Endothelial cell of umbilical vein (primary cell): ENCODE measurements around the gene TSN. TPM values are rescaled to one million over a fixed set of nuclear protein-coding genes. Genes with fewer than 3 reads are reported as not detected.
"Not testable (repeated sequence)": the region's sequence is repeated elsewhere in the genome, so short reads cannot be mapped to it uniquely, and the experiment has no call there.

Experiments used
- BruUV-seq: library from RNA; stranded (reverse); fragments of 400-500 nt; replicated peaks from 2 replicates; lab custom pipeline; 2021; lab: Mats Ljungman, UMichigan
- CTCF ChIA-PET: fragments of 300-600, 350-600 bp; sonication (Branson Sonifier 250); formaldehyde crosslinking; loops from one replicate; lab custom pipeline; 2021; ENCODE audit warnings: antibody characterized with exemption, inconsistent platforms; lab: Charles Lee
- POLR2A ChIA-PET: fragments of 300-600, 350-600 bp; sonication (Branson Sonifier 250); formaldehyde crosslinking; loops from one replicate; lab custom pipeline; 2021; ENCODE audit warnings: antibody characterized with exemption, inconsistent platforms; lab: Charles Lee
- DNase-seq: peaks from one replicate; pipeline ENCODE4 v3.0.0-alpha.2; 2011; ENCODE audit warnings: low read depth, low spot score
- FAIRE-seq: peaks from 2 replicates; lab custom pipeline; 2011; peaks lifted over from hg19 to GRCh38; lab: Jason Lieb, UNC
- H2AFZ ChIP-seq: 2 replicates; pipeline ENCODE4 v1.6.0; 2012; ENCODE audit warnings: low read depth, low read length, control low read depth, inconsistent platforms
- H3K27ac ChIP-seq: 2 replicates; pipeline ENCODE4 v1.5.1; 2011; ENCODE audit warnings: low read depth, mild to moderate bottlenecking, control low read depth, low read length, moderate library complexity; ENCODE audit not compliant: insufficient read depth
- H3K27me3 ChIP-seq, 2 experiments: 2 replicates each; pipeline versions ENCODE4 v1.6.0 to v1.6.1; 2011; ENCODE audit warnings: low read length in 2 of 2, mixed read lengths in 1 of 2; ENCODE audit not compliant: control insufficient read depth in 2 of 2, insufficient read depth in 2 of 2
- H3K36me3 ChIP-seq, 2 experiments: 2 replicates in 1 of 2; 3 replicates in 1 of 2; pipeline ENCODE4 v1.5.1; 2011; ENCODE audit warnings: low read length in 2 of 2, mild to moderate bottlenecking in 1 of 2, moderate library complexity in 1 of 2; ENCODE audit not compliant: control insufficient read depth in 2 of 2, insufficient read depth in 2 of 2; ENCODE audit errors: extremely low read depth in 1 of 2
- H3K4me1 ChIP-seq: 3 replicates; pipeline ENCODE4 v1.5.1; 2011; ENCODE audit warnings: mild to moderate bottlenecking, low read length; ENCODE audit not compliant: control insufficient read depth, insufficient read depth; ENCODE audit errors: extremely low read depth
- H3K4me2 ChIP-seq: 2 replicates; pipeline ENCODE4 v1.6.1; 2011; ENCODE audit warnings: low read length, control low read depth, mixed read lengths; ENCODE audit not compliant: insufficient read depth
- H3K4me3 ChIP-seq, 3 experiments: fragments of 200-600 bp in 1 of 3; sonication (generic), shearing (Covaris generic) in 1 of 3; replicated peaks in 1 of 3; 2 replicates each; pipeline ENCODE4 v1.5.1; 2011 to 2016; ENCODE audit warnings: control low read depth in 3 of 3, low read length in 3 of 3, mild to moderate bottlenecking in 2 of 3, inconsistent platforms in 1 of 3, low read depth in 1 of 3, moderate library complexity in 1 of 3; ENCODE audit not compliant: insufficient read depth in 1 of 3
- H3K79me2 ChIP-seq: 2 replicates; pipeline ENCODE4 v1.6.0; 2012; ENCODE audit warnings: low read length, inconsistent platforms; ENCODE audit not compliant: control insufficient read depth, insufficient read depth
- H3K9ac ChIP-seq: replicated peaks from 2 replicates; pipeline ENCODE3; 2011; ENCODE audit warnings: low read length, control low read depth; ENCODE audit not compliant: insufficient read depth; ENCODE audit errors: extremely low read depth
- H3K9me1 ChIP-seq: replicated peaks from 3 replicates; pipeline ENCODE4 v1.6.0; 2011; ENCODE audit warnings: mild to moderate bottlenecking, low read length; ENCODE audit not compliant: control insufficient read depth, insufficient read depth; ENCODE audit errors: extremely low read depth
- H3K9me3 ChIP-seq: replicated peaks from 2 replicates; pipeline ENCODE4 v1.5.1; 2012; ENCODE audit warnings: low read length, inconsistent platforms; ENCODE audit not compliant: control insufficient read depth, insufficient read depth
- H4K20me1 ChIP-seq: replicated peaks from 2 replicates; pipeline ENCODE3; 2011; ENCODE audit warnings: mild to moderate bottlenecking, low read length; ENCODE audit not compliant: control insufficient read depth, insufficient read depth; ENCODE audit errors: extremely low read depth
- EZH2 ChIP-seq: IDR thresholded peaks from 2 replicates; pipeline ENCODE4 v1.6.1; 2012; ENCODE audit warnings: borderline replicate concordance, low read depth, mild to moderate bottlenecking, moderate library complexity, low read length, inconsistent platforms; ENCODE audit not compliant: severe bottlenecking
- MYC ChIP-seq: IDR thresholded peaks from one replicate; pipeline ENCODE4 v1.6.1; 2011; ENCODE audit warnings: mild to moderate bottlenecking, low read depth, low read length
- dilution Hi-C: fragments of 300-500 bp; cut with MboI; formaldehyde crosslinking; loops from one replicate; pipeline ENCODE4 v1.15.0; 2019; ENCODE audit warnings: low sequenced_read_pairs; ENCODE audit not compliant: extremely low pct_ligation_motif_present
- intact Hi-C: fragments of 100-400 bp; cut with micrococcal nuclease; formaldehyde crosslinking; loops from one replicate; pipeline ENCODE4 v1.10.0; 2022
- polyA plus RNA-seq, 4 experiments: library from polyadenylated mRNA; depleted of rRNA in 3 of 4; stranded (reverse) in 3 of 4; unstranded in 1 of 4; fragments of >200 nt; gene quantifications; 2 replicates each; pipeline versions ENCODE4 v1.2.1 to v1.2.3, GENCODE V29; 2011 to 2012; ENCODE audit warnings: missing spikeins in 1 of 4
- total RNA-seq: library from RNA; stranded (reverse); gene quantifications from 2 replicates; pipeline ENCODE4 v1.2.3, GENCODE V29; 2021
- TF ChIP-seq, protein P1 (sequence below): IDR thresholded peaks from 2 replicates; pipeline ENCODE4 v1.6.1; 2011; ENCODE audit not compliant: insufficient read depth, insufficient read length

TSN gene
- total and polyA plus RNA-seq, 2 donors (not counting 3 experiments of a cell fraction or from before 2014, with no cell fraction given) = 33.2 to 76.1 TPM

GRCh38 chr2:121816797-121817196 lies 61.3 kb downstream of the TSN start:
- BruUV-seq = no TSS peak
- ChIA-PET POLR2A (no interaction called here), CTCF (no interaction called here)
- dilution Hi-C loops (no loop called here), intact Hi-C loops (no loop called here)
- Histone ChIP-seq H3K36me3 (no peaks in the 10 kb centered on the region), H3K27ac (no peak overlapping the region), H3K9me1 (no peaks in the 10 kb centered on the region), H3K27me3 (no peaks in the 10 kb centered on the region), H3K4me1 (no peaks in the 10 kb centered on the region), H3K9me3 (no peaks in the 10 kb centered on the region), H3K4me3 (no peak overlapping the region), H3K4me2 (no peak overlapping the region), H4K20me1 (no peaks in the 10 kb centered on the region), H3K9ac (no peak overlapping the region), H3K79me2 (no peaks in the 10 kb centered on the region), H2AFZ (no peak overlapping the region)
- FAIRE-seq (no peak), DNase-seq (no peak)
- TF ChIP-seq, protein P1, sequence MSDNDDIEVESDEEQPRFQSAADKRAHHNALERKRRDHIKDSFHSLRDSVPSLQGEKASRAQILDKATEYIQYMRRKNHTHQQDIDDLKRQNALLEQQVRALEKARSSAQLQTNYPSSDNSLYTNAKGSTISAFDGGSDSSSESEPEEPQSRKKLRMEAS = no peak
- TF ChIP-seq MYC (no peak), EZH2 (no peak)

DNA sequence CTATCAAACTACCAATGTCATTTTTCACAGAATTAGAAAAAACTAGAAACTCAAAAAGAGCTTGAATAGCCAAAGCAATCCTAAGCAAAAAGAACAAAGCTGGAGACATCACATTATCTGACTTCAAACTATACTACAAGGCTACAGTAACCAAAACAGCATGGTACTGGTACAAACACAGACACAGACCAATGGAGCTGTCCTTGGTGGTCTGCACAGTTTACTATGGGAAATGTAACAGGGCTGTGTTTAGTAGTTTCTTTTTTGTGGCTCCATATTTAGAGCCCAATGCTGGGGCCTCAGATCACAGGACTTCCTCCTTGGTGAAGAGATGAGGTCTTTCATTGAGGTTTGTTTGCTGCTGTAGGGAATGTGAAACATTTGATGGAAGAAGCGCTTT lies 61.9 kb downstream of the TSN start:
- POLR2A ChIA-PET, H2AFZ ChIP-seq, H3K9me3 ChIP-seq, intact Hi-C loops, dilution Hi-C loops, H3K27ac ChIP-seq, CTCF ChIA-PET, BruUV-seq, FAIRE-seq, H3K4me3 ChIP-seq, H3K9me1 ChIP-seq, H3K79me2 ChIP-seq, H3K27me3 ChIP-seq, H4K20me1 ChIP-seq, DNase-seq, H3K36me3 ChIP-seq, H3K4me1 ChIP-seq, H3K4me2 ChIP-seq, H3K9ac ChIP-seq: not testable (repeated sequence)

Other genes starting within 250 kb of the TSN start
- not detected in 2 replicates for gene RNU4ATAC, start 224.8 kb upstream of the TSN start, total RNA-seq
- not detected in 2 replicates for gene RNU4ATAC, start 224.8 kb upstream of the TSN start, polyA plus RNA-seq
- 54.8 and 57.9 TPM in 2 replicates for gene CLASP1, start 106.2 kb upstream of the TSN start, total RNA-seq
- 6.9 and 10.0 TPM in 2 replicates for gene CLASP1, start 106.2 kb upstream of the TSN start, polyA plus RNA-seq
- 56.2 and 59.7 TPM in 2 replicates for gene NIFK, start 18.8 kb upstream of the TSN start, total RNA-seq
- 8.1 and 10.7 TPM in 2 replicates for gene NIFK, start 18.8 kb upstream of the TSN start, polyA plus RNA-seq